Kidney glomerular epithelial cell (primary cell): ENCODE results near the gene RPS6KA5.
"Not testable (repeated sequence)": the region's sequence is repeated elsewhere in the genome, so short reads cannot be mapped to it uniquely, and the experiment has no call there.

Experiments used
- DNase-seq: peaks from one replicate; lab custom pipeline; 2025; lab: John Stamatoyannopoulos, UW

RPS6KA5 gene

GRCh38 chr14:90985601-90986242 lies 74.7 kb downstream of the RPS6KA5 start:
- DNase-seq, result no peak

DNA sequence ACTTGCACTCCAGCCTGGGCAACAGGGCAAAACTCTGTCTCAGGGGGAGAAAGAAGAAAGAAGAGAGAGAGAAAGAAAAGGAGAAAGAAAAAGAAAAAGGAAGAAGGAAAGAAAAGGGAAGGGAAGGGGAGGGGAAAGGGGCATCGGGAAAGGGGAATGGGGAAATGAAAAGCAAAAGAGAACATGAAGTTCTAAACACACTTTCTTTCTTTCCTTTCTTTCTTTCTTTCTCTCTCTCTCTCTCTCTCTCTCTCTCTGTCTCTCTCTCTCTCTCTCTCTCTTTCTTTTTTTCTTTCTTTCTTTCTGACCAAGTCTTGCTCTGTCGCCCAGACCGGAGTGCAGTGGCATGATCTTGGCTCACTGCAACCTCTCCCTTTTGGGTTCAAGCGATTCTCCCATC lies 76.9 kb downstream of the RPS6KA5 start:
- DNase-seq, result no peak

DNA sequence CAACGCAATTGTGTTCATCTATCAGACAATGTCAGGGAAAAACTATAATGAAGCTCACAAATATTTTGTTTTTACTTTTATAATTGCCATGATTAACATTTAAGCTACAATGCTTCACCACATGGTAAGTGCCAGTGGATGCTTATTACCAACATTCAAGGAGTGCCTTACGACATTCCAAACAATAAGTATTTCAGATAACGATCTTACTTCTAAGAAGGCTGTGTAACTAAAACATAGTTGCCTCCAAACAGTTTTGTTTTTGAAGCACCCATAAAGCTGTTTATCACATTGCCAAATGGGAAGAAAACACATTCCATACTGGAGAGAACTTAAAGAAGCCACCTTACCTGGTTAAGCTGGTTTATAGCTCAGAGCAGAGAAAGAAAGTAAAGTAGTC lies 78.8 kb downstream of the RPS6KA5 start:
- DNase-seq, result no peak

DNA sequence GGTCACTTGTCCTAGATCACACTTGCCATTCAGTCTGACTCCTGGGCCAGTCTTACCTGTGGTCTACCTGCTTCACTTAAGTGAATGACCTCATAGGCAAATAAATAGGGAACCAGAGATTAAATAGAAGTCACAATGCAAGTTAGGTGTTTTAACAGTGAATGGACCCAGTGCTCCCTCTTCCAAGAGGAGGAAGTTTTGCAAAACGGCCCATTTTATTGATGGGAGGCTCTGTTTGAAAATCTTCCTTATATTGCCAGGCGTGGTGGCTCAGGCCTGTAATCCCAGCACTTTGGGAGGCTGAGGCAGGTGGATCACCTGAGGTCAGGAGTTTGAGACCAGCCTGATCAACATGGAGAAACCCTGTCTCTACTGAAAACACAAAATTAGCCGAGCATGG lies 79.8 kb downstream of the RPS6KA5 start:
- not testable (repeated sequence) for DNase-seq

DNA sequence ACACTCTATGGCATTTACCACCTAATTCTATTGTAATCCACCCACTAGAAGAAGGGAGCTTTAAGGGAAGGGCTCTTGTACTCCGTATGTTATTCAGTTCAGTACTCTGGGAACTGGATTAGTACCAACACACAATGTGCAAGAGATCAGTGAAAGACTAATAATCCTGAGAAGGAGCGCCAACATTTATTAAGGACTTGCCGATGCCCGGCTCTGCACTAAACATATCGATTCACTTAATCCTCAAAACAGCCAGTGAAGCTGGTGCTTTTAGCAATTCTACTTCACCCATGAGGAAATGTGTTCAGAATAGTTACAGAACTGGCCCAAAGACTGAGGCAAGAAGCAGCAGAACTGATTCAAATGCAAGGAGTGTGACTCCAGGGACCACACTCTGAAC lies 80.9 kb downstream of the RPS6KA5 start:
- DNase-seq, result no peak

DNA sequence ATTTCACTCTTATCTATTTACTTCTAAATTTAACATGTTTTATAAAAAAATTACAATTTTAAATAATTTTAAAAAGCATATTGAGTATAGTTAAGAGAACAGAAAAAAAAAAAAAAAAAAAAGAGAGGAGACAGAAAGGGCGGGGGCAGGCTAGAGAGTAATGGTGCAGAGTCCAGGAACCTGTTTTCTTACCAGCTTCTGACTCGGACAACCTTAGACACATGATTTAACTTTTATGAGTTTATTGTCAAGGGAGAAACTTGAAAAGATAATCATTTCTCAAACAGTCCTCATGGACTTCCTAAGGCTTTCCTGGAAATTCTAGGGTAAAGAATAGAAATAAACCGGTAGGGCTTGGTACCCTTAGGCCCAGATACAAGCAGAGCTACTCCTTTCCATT lies 84.3 kb downstream of the RPS6KA5 start:
- no peak for DNase-seq

DNA sequence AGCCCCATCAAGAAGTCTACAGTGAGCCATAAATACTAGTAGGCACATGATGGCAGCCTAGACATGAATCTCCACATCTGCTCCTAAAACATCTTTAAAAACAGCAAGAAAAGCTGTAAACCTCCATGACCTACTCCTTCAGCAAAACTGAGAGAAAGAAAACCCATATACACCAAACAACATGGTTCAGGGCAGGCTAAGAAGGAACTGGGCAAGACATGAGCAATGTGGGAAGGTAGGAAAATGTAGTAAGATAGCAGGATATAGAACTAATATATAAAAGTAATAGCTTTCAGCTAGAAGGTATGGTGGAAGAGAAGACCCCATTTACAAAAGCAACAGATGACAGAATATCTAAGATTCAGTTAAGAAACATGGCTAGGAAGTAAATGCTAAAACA lies 88.8 kb downstream of the RPS6KA5 start:
- no peak for DNase-seq

DNA sequence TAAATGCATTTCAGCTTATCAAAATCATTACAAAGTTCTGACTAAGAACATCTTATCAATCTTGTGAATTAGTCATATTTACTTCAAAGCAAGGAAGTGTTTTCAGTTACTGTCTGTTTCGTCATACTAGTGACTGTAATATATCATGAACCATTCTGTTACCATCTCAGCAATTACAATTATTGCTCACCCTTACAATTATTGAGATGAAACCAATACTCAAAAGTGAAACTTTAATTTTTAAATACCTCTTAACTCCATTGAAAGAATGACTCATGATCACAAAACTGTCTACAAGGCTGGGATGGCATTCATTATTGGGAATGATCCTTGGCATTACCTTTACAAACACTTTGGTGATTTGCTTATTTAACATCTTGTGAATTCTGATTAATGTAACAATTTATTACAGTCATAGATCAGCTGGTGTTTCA lies 90.3 kb downstream of the RPS6KA5 start:
- DNase-seq, result peak; percentile 32

DNA sequence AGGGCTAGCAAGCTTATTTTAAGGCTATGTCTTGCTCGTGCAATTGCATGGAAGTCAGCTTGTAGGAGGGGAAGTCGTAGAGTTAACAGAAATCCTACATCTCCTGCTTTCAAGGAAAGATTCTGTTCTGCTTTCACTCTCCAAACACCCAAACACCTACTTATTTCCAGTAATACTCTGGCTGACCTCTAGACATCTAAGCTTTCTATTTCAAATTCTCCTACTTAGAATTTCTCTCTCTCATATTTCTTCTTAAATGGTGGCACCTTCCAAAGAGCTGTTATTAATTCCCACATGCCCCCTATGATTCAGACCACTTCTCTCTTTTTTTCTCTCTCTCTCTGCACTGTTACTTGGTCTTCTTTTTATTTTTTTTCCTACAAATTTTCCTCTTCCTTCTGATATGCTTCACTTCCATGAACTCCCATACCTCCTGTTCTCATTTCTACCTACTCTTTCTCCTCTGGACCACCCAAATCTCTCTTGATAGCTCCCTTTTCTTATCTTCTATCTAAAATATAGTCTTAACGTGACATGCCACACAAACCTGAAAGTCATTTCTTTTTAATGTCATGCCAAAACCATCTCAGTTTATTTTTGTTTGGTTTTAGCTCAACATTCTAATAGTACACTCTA lies 90.8 kb downstream of the RPS6KA5 start:
- peak; percentile 6 for DNase-seq

DNA sequence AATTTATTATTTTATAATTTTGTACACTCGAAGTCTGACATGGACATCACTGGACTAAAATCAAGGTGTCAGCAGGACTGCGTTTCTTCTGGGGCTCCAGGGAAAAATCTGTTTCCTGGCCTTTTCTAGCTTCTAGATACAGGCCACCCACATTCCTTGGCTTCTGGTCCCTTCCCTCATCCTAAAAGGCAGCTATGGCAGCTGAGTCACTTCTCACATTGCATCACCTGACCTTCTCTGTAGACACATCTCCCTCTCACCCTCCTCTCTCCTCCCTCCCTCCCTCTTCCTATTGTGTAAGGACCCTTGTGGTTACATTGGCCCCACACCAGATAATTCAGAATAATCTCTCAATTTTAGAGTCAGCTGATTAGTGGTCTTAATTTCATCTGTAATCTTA lies 92.4 kb downstream of the RPS6KA5 start:
- no peak for DNase-seq

DNA sequence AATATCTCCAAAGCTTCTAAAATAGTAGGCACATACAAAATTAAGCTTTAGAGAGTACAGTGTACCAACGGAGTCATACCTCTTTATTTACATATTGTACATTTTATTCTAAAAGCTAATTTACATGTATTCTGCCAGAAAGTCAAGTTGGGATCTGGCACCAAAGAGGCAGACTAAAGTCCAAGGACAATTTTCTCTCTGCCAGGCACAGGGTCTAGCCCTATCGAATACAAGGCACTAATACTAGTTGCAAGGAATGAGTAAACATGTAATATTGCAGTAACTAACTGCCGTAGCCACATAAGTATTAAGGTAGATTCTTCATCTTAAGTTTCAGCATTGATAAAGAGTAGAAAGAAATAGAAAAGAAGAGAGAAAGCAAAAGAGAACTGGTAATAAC lies 93.9 kb downstream of the RPS6KA5 start:
- DNase-seq, result no peak

GRCh38 chr14:90965765-90966164 lies 94.7 kb downstream of the RPS6KA5 start:
- DNase-seq, result no peak

GRCh38 chr14:90963343-90963742 lies 97.1 kb downstream of the RPS6KA5 start:
- DNase-seq, result no peak

DNA sequence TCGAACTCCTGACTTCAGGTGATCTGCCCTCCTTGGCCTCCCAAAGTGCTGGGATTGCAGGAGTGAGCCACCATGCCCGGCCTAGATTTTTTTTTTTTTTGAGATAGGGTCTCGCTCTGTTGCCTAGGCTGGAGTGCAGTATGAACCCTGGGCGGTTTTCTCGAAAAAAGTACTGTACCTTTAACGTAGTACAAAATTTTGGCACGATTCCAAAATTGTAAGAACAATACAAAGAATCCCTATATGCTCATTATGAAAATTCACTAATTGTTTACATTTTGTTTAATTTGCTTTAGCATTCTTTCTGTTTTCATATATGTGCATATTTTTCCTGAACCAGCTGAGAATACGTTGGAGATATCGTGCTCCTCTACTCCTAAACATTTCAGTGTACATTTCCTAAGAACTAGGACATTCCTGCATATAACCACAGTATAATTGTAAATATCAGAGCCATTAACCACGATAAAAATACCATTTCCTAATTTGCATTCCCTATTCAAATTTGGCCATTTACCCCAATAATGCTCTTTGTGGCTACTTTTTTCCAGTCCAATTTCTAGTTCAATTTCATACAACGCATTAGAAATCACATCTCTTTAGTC lies 97.8 kb downstream of the RPS6KA5 start:
- DNase-seq, result no peak

DNA sequence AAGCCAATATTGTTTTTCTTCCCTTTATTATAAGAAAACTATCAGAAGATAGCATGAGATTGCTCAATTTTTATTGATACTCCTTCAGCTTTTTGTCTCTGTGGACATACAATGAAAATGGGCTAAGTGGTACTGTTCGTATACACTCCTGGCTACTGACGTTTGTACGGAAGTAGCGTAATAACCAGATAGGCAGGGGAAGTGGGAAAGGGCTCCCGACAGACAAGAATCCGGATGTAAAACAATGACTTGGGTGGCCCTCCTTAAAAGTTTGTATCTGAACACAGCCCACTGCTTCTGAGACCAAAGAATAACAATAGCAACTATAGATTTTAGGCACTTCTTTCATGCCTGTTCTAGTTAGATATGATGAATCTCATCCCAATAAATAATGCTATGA lies 99.6 kb downstream of the RPS6KA5 start:
- no peak for DNase-seq

DNA sequence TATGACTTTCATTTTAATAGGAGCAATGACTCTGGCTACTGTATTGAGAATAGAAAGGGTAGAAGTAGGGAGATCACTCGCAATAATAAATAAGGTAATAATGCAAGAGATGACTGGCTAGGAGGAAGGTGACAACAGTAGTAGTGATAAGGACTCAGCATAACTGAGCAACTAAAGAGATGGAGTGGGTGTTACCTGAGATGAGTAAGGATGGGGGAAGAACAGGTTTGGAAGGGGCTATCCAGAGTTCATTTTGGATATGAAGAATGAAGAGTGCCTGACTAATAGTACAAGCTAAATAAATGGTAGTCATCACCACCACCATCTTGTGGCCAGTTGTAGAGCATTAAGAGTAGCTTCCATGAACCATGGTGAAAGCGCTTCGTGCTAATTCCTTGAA lies 101.1 kb downstream of the RPS6KA5 start:
- no peak for DNase-seq

DNA sequence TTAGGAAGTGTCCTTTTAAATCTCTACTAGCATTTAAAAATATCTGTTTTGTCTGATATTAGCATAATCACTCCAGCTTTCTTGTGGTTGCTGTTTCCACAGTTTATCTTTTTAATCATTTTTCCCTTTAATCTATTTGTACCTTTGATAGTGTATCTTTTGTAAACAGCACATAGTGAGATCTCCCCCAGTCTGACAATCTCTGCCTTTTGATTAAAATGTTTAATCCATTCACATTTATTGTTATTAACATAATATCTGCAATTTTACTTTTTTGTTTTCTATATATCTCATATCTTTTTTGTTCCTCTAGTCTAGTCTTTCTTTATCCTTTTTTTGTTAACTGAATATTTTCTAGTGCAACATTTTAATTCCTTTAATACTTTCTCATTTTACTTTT lies 104.2 kb downstream of the RPS6KA5 start:
- DNase-seq, result no peak

DNA sequence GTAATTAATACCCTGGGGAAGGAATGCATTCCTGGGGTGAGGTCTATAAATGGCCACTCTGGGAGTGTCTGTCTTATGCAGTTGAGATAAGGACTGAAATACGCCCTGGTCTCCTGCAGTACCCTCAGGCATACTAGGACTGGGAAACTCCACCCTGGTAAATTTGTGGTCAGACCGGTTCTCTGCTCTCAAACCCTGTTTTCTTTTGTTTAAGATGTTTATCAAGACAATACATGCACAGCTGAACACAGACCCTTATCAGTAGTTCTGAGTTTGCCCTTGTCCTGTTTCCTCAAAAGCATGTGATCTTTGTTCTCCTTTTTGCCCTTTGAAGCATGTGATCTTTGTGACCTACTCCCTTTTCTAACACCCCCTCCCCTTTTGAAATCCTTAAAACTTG lies 106.8 kb downstream of the RPS6KA5 start:
- not testable (repeated sequence) for DNase-seq

DNA sequence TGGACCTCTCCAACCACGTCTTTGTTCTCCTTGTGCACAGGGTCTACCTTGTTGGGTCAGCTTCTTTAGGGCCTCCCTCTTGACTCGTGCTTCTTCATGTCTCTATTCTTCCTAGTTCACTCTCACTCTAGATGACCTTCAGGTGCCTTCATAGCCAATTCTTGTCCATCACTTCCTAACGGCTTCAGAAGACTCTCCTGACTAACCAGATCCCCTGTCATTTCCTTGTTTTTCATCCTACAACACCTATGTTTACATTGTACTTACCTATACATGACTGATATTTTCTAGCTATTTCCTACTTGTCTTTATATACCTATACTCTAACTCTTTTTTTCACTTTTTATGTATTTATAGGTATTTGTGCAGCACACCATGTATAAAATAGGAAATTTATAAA lies 117.1 kb downstream of the RPS6KA5 start:
- no peak for DNase-seq

DNA sequence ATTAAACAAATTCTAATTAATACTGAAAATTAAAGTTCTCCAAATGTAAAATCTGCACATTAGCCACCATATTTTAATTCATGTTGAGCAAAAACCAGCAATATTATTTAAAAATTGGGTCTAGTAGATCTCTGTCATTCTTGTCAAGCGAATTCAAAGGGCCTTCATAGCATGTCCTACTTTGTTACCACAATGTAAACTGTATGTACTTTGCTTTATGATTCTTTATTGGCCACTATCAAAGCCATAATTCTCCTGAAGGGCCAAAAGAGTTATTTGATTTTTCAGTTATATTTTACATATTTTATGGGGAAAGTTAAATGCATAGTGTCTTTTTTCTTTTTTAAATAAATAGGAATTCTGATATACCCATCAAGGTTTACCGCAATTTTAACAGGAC lies 117.9 kb downstream of the RPS6KA5 start:
- DNase-seq, result no peak

GRCh38 chr14:90941706-90942105 lies 118.7 kb downstream of the RPS6KA5 start:
- no peak for DNase-seq

GRCh38 chr14:90940318-90940962 lies 120.0 kb downstream of the RPS6KA5 start:
- no peak for DNase-seq

DNA sequence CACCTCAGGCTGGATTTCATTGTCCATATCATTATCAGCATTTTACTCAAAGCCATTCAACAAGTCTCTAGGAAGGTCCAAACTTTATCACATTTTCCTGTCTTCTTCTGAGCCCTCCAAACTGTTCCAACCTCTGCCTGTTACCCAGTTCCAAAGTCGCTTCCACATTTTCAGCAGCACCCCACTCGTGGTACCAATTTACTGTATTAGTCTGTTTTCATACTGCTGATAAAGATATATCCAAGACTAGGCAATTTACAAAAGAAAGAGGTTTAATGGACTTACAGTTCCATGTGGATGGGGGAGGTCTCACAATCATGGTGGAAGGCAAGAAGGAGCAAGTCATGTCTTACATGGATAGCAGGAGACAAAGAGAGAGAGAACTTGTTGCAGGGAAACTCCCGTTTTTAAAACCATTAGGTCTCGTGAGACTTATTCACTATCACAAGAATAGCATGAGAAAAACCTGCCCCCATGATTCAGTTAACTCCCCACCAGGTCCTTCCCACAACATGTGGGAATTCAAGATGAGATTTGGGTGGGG lies 121.1 kb downstream of the RPS6KA5 start:
- not testable (repeated sequence) for DNase-seq
